ENCODE results near the gene USF3.

DNA sequence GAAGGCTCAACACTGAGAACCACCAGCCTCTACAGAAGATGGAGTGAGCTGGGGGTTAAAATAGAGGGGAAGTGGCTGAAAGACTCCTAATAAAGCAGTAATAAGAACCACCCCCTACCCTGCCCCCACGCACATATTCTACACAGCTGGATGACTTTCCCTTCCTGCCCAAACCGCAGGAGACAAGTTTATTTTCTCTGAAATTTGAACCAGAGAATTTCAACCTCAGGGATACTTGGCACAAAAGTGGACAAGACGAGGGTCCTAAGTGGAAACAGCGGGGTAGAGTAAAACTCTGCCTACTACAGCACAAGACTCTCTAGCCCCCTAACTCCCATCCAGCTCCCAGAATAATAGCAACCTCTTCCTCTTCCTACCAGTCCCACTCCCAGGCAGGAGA lies 28.4 kb downstream of the USF3 start:
- TF ChIP-seq, protein P1, sequence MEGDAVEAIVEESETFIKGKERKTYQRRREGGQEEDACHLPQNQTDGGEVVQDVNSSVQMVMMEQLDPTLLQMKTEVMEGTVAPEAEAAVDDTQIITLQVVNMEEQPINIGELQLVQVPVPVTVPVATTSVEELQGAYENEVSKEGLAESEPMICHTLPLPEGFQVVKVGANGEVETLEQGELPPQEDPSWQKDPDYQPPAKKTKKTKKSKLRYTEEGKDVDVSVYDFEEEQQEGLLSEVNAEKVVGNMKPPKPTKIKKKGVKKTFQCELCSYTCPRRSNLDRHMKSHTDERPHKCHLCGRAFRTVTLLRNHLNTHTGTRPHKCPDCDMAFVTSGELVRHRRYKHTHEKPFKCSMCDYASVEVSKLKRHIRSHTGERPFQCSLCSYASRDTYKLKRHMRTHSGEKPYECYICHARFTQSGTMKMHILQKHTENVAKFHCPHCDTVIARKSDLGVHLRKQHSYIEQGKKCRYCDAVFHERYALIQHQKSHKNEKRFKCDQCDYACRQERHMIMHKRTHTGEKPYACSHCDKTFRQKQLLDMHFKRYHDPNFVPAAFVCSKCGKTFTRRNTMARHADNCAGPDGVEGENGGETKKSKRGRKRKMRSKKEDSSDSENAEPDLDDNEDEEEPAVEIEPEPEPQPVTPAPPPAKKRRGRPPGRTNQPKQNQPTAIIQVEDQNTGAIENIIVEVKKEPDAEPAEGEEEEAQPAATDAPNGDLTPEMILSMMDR (IDR thresholded peaks at IDR 0.05): no peak
- no peak for TF ChIP-seq POLR2A (IDR thresholded peaks at IDR 0.05)

Data from upper lobe of left lung (tissue), 4 donors.